Measurements from ENCODE around the gene MED16. TPM values are rescaled to one million over a fixed set of nuclear protein-coding genes. Genes with fewer than 3 reads are reported as not detected.
A peak's percentile ranks its signal among the peaks of the same experiment; 100 is the strongest.
"Not testable (repeated sequence)": the region's sequence is repeated elsewhere in the genome, so short reads cannot be mapped to it uniquely, and the experiment has no call there.

The MED16 gene
- total and polyA plus RNA-seq, 8 donors: 23.0 to 147 (median 35.5) TPM

DNA sequence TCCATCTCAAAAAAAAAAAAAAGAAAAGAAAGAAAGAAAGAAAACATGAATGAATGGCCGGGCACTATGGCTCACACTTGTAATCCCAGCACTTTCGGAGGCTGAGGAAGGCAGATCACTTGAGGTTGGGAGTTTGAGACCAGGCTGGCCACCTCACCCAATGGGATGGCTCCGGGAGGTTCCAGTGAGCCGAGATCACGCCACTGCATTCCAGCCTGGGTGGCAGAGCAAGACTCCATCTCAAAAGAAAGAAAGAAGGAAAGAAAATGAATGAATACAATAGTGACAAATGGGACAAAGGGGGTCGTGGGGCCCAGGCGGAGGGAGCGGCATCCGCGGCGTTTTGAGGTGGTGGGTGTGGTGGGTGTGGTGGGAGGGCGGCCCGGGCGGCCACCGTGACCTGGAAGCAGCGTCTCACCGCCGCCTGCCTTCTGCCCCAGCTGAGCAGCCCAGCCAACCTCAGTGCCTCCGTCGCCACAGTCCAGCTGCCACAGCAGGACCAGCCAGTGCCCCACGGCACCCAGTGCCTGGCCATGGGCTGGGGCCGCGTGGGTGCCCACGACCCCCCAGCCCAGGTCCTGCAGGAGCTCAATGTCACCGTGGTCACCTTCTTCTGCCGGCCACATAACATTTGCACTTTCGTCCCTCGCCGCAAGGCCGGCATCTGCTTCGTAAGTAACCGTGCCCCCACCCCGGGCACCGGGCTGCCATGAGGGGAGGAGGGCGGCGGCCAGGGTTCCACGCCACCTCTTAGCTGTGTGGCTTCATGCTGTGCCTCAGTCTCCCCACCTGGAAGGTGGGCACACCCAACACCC is 47.1 kb downstream of the MED16 start:
- H3K36me3 ChIP-seq: no peaks in the 10 kb centered on the region
- H3K4me1 ChIP-seq: peaks cover 0 to 12% (median 7%) of the 10 kb centered on the region in 3 donors
- H3K9me3 ChIP-seq: no peaks in the 10 kb centered on the region
- no peak overlapping the region for H3K27ac ChIP-seq
- no peak overlapping the region for H3K4me3 ChIP-seq
- intact Hi-C loops (cut with DNase I): no loop called here
- peak in 1 of 6 donors; percentile 63 for DNase-seq
- no peaks in the 10 kb centered on the region for H3K27me3 ChIP-seq
- no peak for ATAC-seq
- TF ChIP-seq, protein P1, sequence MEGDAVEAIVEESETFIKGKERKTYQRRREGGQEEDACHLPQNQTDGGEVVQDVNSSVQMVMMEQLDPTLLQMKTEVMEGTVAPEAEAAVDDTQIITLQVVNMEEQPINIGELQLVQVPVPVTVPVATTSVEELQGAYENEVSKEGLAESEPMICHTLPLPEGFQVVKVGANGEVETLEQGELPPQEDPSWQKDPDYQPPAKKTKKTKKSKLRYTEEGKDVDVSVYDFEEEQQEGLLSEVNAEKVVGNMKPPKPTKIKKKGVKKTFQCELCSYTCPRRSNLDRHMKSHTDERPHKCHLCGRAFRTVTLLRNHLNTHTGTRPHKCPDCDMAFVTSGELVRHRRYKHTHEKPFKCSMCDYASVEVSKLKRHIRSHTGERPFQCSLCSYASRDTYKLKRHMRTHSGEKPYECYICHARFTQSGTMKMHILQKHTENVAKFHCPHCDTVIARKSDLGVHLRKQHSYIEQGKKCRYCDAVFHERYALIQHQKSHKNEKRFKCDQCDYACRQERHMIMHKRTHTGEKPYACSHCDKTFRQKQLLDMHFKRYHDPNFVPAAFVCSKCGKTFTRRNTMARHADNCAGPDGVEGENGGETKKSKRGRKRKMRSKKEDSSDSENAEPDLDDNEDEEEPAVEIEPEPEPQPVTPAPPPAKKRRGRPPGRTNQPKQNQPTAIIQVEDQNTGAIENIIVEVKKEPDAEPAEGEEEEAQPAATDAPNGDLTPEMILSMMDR (IDR thresholded peaks at IDR 0.05): no peak
- 56 to 71% methylated on average over 37 of the region's 37 CpGs for WGBS, 2 donors
- FAIRE-seq: no peak

DNA sequence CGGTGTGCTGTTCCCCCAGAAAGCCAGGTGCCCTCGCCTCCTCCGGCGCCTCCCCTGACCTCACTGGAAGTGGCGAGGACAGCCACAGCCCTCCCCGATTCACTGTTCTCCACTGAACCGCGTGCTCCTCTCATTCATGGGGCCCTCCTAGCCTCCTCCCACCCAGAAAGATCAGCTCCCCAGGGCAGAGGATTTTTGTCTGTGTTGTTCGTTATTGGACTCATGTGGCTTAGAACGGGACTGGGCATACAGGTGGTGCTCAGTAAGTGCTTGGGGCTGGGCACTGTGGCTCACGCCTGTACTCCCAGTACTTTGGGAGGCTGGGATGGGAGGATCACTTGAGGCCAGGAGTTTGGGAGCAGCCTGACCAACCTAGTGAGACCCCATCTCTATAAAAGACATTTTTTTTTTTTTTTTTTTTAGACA is 48.4 kb downstream of the MED16 start:
- H3K36me3 ChIP-seq: no peaks in the 10 kb centered on the region
- 16 to 32% methylated on average over 11 of the region's 11 CpGs for WGBS, 2 donors
- peaks cover 0 to 8% (median 7%) of the 10 kb centered on the region in 3 donors for H3K4me1 ChIP-seq
- intact Hi-C loops (cut with DNase I): no loop called here
- peak in 1 of 4 donors; percentile 9 for ATAC-seq
- H3K27ac ChIP-seq: no peak overlapping the region
- H3K9me3 ChIP-seq: no peaks in the 10 kb centered on the region
- no peak for FAIRE-seq
- DNase-seq: no peak
- H3K4me3 ChIP-seq: no peak overlapping the region
- TF ChIP-seq, protein P1 (IDR thresholded peaks at IDR 0.05): no peak
- H3K27me3 ChIP-seq: no peaks in the 10 kb centered on the region

DNA sequence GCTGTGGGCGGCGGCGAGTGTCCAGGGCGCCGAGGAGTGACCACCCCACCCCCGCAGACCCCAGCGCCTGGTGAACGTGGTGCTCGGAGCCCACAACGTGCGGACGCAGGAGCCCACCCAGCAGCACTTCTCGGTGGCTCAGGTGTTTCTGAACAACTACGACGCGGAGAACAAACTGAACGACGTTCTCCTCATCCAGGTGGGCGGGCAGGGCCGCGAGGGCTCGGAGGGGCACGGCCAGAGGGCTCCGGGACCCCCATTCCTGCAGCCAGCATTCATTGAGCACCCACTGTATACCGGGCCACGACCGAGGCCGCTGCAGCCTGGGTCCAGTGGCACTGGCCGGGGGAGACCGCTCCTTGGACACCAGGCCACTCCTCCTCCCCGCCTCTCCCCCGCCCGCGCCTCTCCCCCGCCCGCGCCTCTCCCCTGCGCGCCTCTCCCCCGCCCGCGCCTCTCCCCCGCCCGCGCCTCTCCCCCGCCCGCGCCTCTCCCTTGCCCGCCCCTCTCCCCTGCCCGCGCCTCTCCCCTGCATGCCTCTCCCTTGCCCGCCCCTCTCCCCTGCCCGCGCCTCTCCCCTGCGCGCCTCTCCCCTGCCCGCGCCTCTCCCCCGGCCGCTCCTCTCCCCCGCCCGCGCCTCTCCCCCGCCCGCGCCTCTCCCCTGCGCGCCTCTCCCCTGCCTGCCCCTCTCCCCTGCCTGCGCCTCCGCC is 49.0 kb downstream of the MED16 start:
- FAIRE-seq (no peak), ATAC-seq (peak in 3 of 4 donors; percentile 29 to 76 (median 45)), DNase-seq (no peak)
- Histone ChIP-seq H3K27me3 (no peaks in the 10 kb centered on the region), H3K27ac (no peak overlapping the region), H3K36me3 (no peaks in the 10 kb centered on the region), H3K9me3 (no peaks in the 10 kb centered on the region), H3K4me1 (peaks cover 0 to 8% (median 7%) of the 10 kb centered on the region in 3 donors), H3K4me3 (peak overlapping the region in 1 of 4 donors; percentile 33)
- intact Hi-C loops (cut with DNase I): no loop called here
- TF ChIP-seq, protein P1 (IDR thresholded peaks at IDR 0.05): no peak
- WGBS, 2 donors: 4 to 14% methylated on average over 30 to 61 of the region's 70 CpGs

DNA sequence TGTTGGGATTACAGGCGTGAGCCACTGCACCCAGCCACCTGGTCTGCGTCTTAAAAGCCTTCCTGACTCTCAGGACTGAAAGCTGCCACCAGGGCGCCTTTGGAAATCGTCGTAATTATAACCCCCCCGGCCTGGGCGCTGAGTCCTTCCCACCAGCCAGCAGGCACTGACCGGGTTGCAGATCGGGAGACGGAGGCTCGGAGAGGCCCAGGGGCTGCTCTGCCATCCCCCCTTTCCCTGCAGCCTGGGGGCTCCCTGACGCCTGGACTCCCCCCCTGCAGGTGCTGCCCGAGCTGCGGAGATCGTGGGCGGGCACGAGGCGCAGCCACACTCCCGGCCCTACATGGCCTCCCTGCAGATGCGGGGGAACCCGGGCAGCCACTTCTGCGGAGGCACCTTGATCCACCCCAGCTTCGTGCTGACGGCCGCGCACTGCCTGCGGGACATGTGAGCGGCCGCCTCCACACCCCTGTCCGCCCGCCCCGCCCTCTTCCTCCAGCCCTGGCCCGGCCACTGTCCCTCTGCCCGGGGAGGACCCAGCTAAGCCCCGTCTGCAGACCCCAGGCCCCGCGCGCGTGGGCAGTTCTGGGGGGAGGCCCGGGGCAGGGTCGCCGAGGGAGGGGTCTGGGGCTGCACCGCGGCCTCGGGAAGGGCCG is 49.7 kb downstream of the MED16 start:
- TF ChIP-seq, protein P1 (IDR thresholded peaks at IDR 0.05): no peak
- no peaks in the 10 kb centered on the region for H3K27me3 ChIP-seq
- WGBS, 2 donors: 3 to 4% methylated on average over 37 to 46 of the region's 46 CpGs
- H3K4me1 ChIP-seq: peaks cover 0 to 8% (median 7%) of the 10 kb centered on the region in 3 donors
- no peaks in the 10 kb centered on the region for H3K36me3 ChIP-seq
- H3K27ac ChIP-seq: no peak overlapping the region
- intact Hi-C loops (cut with DNase I): no loop called here
- no peaks in the 10 kb centered on the region for H3K9me3 ChIP-seq
- DNase-seq: no peak
- FAIRE-seq: no peak
- ATAC-seq: peak; percentile 65 to 84 (median 74)
- peak overlapping the region in 1 of 4 donors; percentile 33 for H3K4me3 ChIP-seq

DNA sequence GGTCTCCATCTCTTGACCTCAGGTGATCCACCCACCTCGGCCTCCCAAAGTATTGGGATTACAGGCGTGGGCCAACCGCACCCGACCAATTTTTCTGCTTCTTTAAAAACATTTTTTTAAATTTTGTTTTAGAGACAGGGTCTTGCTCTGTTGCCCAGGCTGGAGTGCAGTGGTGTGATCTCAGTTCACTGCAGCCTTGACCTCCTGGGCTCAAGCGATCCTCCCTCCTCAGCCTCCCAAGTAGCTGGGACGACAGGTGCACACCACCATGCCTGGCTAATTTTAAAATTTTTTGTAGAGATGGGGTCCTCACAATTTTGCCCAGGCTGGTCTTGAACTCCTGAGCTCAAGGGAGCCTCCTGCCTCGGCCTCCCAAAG is 50.2 kb downstream of the MED16 start:
- H3K36me3 ChIP-seq; H3K27me3 ChIP-seq; H3K9me3 ChIP-seq; H3K4me1 ChIP-seq; DNase-seq; ATAC-seq; H3K27ac ChIP-seq; H3K4me3 ChIP-seq; intact Hi-C loops (cut with DNase I); FAIRE-seq: not testable (repeated sequence)
- 77 to 81% methylated on average over 7 of the region's 7 CpGs for WGBS, 2 donors

Measured in pancreas (tissue), 10 donors.